Measurements from ENCODE around the gene SMIM32.

SMIM32 gene

GRCh38 chr5:136208916-136209315, 16.0 kb upstream of the SMIM32 start:
- FAIRE-seq (no peak), DNase-seq (ENCODE audit: insufficient read length, low spot score) (no peak)

DNA sequence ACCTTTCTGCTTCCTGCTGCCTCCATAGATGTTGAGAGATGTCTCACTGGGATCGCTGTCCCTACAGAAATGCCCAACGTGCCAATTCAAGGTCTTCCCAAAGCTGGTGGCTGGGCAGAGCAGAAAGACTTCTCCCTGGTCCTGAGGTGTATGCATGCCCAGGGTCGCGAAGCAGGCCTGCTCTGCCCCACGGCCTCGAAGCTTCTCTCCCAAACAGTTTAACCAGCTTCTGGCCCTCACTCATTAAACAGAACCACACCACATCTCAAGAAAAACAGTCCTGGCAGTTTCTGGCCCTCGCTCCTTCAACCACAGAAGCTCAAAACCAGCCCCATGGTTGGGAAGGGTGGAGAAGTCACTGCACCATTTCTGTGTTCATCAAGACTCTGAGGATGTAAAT, 14.7 kb upstream of the SMIM32 start:
- no peak for DNase-seq (ENCODE audit: insufficient read length, low spot score)
- no peak for FAIRE-seq

- DNase-seq (ENCODE audit: insufficient read length, low spot score) (no peak), FAIRE-seq (no peak)
Measured at GRCh38 chr5:136206361-136206760, 13.4 kb upstream of the SMIM32 start.

DNA sequence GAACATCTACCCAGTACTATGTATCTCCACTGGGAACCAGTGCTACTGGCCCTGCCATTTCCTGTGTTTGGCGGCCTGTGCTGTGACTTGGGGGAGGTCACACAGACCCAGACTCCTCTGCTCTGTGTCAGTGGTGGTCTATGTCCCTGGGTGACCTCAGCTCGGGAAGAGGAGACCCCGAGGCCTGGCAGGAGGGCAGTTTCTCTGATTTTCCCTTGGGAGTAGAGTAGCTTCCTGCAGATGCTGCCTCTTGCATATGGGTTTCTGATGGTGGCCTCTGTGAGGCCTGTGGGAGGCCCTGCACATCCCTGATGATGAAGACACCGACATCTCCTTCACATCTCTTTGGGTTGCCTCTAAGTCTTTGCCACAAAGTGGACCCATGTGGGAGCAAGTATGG, 13.0 kb upstream of the SMIM32 start:
- DNase-seq (ENCODE audit: insufficient read length, low spot score) (no peak), FAIRE-seq (no peak)

DNA sequence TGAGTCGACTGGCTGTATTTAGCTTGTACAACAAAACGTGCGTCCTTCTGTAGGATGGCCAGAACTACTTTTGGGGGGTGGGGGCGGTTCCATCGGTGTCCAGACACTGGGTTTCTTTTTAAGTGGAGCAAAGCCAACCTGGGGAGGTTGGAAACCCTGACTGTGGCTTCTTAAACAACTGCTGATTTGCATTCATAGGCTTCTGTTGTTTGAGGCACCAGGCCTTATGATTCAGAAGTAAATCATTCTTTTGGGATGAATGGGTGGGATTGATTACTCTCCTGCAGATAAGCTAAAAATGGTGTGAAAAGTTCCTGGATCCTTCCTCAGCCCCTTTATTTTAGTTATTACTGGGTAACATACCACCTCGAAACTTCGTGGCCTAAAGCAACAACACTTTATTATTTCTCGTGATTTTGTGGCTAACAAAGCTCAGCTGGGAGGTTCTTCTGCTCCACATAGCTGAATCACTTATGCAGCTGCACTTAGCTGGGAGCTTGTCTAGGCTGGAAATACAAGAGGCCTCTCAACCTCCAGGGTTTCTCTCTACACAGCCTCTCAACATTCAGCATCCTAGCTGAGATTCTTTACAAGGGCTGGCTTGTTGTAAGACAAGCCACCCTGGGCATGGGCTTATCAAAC, 12.2 kb upstream of the SMIM32 start:
- no peak for FAIRE-seq
- DNase-seq (ENCODE audit: insufficient read length, low spot score), result no peak

DNA sequence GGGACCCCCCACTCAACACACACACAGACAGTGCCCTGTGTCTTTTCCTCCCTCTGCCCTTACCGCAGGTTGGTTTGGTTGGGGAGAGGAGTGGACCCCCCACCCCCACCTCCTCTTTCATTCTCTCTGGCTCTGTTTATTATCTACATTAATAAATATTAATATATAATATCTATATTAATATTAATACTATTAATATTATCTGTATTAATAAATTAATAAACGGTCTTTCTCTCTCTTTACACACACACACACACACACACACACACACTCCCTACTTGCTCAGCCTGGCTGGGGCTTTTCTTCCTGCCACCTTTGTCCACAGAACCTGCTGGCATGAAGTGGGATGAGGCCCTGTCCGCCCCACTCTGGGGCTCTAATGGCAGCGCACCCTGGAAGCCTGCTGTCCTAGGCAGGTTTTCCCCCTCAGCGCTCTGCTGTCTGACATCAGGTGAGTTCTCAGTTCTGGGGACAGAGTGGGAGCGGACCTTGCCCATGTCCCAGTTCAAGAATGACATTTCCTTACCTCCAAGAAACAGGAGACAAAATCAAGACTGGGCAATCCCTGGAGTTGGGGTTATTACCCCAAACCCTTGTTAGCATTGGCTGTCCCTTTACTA, 10.5 kb upstream of the SMIM32 start:
- FAIRE-seq, result no peak
- no peak for DNase-seq (ENCODE audit: insufficient read length, low spot score)

- FAIRE-seq, result no peak
Measured at GRCh38 chr5:136202469-136203205, 9.7 kb upstream of the SMIM32 start.

DNA sequence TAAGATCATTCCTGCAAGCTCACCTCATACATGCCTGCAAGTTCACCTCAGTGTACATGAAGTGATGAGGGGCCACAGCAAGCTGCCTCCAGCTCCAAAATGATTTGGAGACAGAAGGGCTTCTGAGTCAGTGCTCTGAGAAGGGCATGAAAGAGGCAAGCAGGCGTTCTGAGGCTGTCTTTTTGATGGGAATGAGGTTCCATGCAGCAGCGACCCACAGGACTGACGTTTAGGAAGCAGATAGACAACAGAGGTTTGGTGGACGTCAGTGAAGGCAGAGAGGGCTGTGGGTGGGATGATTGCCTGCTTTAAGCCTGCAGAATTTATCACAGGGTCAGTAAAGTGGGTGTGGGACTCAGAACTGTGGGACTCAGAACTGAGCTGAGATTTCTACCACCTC, 8.9 kb upstream of the SMIM32 start:
- FAIRE-seq (no peak), DNase-seq (ENCODE audit: insufficient read length, low spot score) (no peak)

More at GRCh38 chr5:136202469-136203205, 9.7 kb upstream of the SMIM32 start:
- no peak for DNase-seq (ENCODE audit: insufficient read length, low spot score)

DNA sequence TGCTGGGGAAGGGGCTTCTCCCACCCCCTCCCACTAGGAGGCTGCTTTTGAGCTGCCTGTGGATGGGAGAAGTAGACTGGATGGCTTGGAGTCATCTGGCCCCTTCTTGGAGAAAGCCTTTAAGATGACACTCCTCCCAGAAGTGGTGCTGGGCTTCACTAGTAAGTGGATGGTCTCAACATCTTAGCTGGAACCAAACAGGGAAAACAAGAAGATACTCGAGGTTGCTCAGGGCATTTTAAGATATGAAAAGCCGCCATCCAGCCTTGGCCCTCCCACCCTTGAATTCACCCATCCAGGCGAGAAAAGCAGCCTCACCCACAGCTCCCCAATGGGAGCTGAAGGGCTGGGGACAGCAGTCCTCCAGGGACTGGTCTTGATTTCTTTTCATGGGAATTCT, 7.8 kb upstream of the SMIM32 start:
- DNase-seq (ENCODE audit: insufficient read length, low spot score) (no peak), FAIRE-seq (no peak)

DNA sequence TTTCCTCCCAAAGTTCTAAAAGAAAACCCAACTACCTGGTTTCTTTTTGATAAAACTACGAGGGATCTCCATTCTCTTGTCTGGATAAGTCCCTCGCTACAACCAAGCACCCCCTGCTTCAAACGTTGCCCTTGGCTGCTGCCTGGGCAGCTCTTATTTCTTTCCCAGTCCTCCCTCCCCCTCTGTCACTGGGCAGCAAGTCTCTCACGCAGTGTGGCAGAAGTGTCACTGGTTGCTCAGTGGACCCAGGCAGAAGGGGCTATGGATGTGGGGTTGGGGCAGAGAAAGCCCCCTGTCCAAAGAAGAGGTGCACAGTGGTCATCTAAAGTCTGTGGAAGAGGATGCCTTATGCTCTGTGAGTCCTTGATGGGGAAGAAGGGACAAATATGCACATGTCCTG, 7.2 kb upstream of the SMIM32 start:
- FAIRE-seq (no peak), DNase-seq (ENCODE audit: insufficient read length, low spot score) (no peak)

GRCh38 chr5:136199408-136199807, 6.4 kb upstream of the SMIM32 start:
- FAIRE-seq (no peak), DNase-seq (ENCODE audit: insufficient read length, low spot score) (no peak)

DNA sequence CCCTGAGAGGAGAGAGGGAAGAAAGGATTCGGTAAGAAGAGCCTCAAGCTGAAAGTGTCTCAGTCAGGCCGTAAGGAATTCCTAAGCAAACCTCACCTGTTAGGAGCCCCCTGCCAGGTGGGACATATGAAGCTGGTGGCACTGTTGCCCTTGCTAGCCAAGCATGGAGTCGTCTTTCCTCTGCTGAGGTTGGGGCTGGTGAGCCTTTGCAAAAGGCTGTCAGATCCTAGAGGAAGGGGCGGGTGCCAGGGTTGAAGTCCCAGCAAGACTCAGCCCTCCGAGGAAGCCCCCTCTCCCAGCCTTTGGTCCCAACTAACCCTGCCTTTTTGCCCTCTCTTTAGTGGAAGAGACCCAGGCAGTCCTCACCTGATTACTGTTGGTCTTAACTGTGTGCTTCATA, 5.5 kb upstream of the SMIM32 start:
- FAIRE-seq, result no peak
- no peak for DNase-seq (ENCODE audit: insufficient read length, low spot score)

- FAIRE-seq (no peak), DNase-seq (ENCODE audit: insufficient read length, low spot score) (no peak)
Measured at GRCh38 chr5:136197462-136198142, 4.6 kb upstream of the SMIM32 start.

DNA sequence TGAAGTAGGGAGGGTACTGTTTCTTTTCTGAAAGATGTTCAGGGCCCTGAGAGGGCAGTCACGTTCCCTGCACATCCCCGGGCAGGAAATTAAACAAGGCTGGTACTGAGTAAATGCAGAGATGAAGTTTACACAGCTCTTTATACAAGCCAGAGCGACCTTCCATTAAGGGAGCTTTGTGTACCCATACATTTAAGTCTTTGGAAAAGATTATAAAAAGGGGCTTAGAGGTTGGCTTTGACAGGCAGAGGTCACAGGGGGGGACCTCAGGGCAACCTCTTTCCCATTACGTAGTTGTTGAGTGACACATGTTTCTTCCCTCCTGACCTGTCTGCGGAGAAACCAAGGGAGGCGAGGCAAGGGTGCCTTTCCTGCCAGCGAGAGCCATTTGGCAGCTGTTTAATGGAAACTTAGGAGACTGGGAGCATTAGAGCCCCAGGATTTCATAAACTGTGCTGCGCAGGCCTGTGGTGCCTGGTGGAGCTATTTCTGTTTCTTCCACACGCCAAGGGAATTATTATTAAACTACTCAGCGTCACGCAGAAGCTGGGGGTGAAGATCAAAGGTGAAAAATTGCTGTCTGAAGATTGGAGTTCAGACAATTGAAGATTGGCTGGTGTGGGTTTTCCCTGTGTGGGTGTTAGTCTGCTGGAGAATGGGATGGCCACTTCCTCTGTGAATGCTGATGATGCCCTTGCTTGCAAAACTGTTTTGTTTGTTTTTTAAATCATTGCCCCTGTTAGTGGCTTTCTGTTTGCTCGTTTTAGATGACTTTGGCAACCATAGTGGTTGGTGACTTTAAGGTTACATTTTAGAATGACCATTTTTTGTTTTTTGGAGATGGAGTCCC, 3.2 kb upstream of the SMIM32 start:
- FAIRE-seq (no peak), DNase-seq (ENCODE audit: insufficient read length, low spot score) (no peak)

DNA sequence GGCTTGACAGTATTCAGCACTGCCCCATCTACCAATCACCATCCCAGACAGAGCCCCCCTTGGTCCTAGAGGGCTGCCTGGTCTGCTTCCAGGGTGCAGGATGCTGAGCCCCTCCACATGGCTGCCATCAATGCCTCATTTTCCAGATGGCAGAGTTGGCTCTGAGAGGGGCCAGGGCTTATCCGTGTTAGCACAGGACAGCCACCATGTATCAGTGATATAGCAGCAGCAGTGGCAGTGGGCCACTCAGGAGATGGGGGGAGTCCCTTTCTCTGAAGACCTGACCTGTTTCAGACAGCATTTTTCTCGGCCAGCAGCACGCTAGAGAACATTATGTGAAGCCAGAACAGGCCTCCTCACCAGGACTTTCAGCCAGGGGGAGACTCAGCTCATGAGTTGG, 1.6 kb upstream of the SMIM32 start:
- no peak for DNase-seq (ENCODE audit: insufficient read length, low spot score)
- no peak for FAIRE-seq

- FAIRE-seq, result no peak
- DNase-seq (ENCODE audit: insufficient read length, low spot score), result no peak
Measured at GRCh38 chr5:136193322-136193935, 467 bp upstream of the SMIM32 start.

- FAIRE-seq, result no peak
- no peak for DNase-seq (ENCODE audit: insufficient read length, low spot score)
Measured at GRCh38 chr5:136192015-136192525, 892 bp downstream of the SMIM32 start.

GRCh38 chr5:136191304-136192014, 1.5 kb downstream of the SMIM32 start:
- DNase-seq (ENCODE audit: insufficient read length, low spot score), result no peak
- FAIRE-seq, result no peak

DNA sequence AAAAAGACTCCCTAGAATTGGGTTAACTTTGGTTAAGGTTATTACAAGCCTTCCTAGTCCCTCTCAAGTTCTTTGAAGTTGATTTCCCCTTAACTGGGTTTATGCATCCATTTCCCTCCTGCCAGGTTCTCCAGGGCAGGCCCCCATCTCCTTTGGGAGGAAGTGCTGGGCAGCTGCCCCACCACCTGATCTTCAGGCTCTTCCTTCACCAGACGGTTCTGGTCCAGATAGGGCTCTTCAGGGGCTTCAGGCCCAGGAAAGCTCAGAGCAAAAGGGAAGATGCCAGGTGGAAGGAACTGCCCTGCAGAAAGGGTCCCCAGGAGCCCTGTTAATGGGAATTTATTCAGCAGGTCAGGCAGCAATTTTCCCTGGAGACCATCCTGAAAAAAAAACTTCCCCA, 2.1 kb downstream of the SMIM32 start:
- FAIRE-seq, result no peak

More for the DNA sequence above, 2.1 kb downstream of the SMIM32 start:
- DNase-seq (ENCODE audit: insufficient read length, low spot score), result no peak

Measured in GM19239 (cell line).